ENCODE measurements around the gene BBLN. TPM values are rescaled to one million over a fixed set of nuclear protein-coding genes. Genes with fewer than 3 reads are reported as not detected.

BBLN gene
- 26.0 and 27.9 TPM in 2 replicates for total RNA-seq

GRCh38 chr9:128159784-128160602 lies at the start of gene BBLN:
Gene BBLN, plus strand, starts transcription at chr9:128160265. Its CDS starts 143 bp downstream, at chr9:128160408.

GRCh38 chr9:128127568-128127989 lies 32.5 kb upstream of the BBLN start, which contains the start of gene PTGES2:
Gene PTGES2, minus strand, starts transcription at chr9:128127729. Its CDS starts 12 bp downstream, at chr9:128127717.

GRCh38 chr9:128149001-128149701 lies 10.9 kb upstream of the BBLN start, which contains the start of gene LCN2:
Gene LCN2, plus strand, starts transcription at chr9:128149453. Its CDS starts 73 bp downstream, at chr9:128149526.

GRCh38 chr9:128191406-128192046 lies 31.5 kb downstream of the BBLN start, which contains the start of gene CIZ1:
Gene CIZ1, minus strand, starts transcription at chr9:128191572. Its CDS starts 715 bp downstream, at chr9:128190857.

GRCh38 chr9:128203024-128203706 lies 43.1 kb downstream of the BBLN start, which contains the start of gene DNM1:
Gene DNM1, plus strand, starts transcription at chr9:128203379. Its CDS starts 92 bp downstream, at chr9:128203471.

Other genes starting within 250 kb of the BBLN start
- gene ST6GALNAC4, start 243.2 kb upstream of the BBLN start, total RNA-seq = 21.2 and 27.9 TPM in 2 replicates
- gene PIP5KL1, start 229.5 kb upstream of the BBLN start, total RNA-seq = 2.6 and 3.0 TPM in 2 replicates
- 10.1 and 10.2 TPM in 2 replicates for gene DPM2, start 222.4 kb upstream of the BBLN start, total RNA-seq
- gene EEIG1, start 179.3 kb upstream of the BBLN start, total RNA-seq = 8.5 and 22.0 TPM in 2 replicates
- 10.8 and 13.0 TPM in 2 replicates for gene NAIF1, start 92.9 kb upstream of the BBLN start, total RNA-seq
- 24.2 and 25.1 TPM in 2 replicates for gene SLC25A25, start 92.0 kb upstream of the BBLN start, total RNA-seq
- gene PTGES2, start 32.5 kb upstream of the BBLN start, total RNA-seq = 69.4 and 77.2 TPM in 2 replicates
- not detected in 2 replicates for gene LCN2, start 10.8 kb upstream of the BBLN start, total RNA-seq
- 12.8 and 18.8 TPM in 2 replicates for gene CIZ1, start 31.3 kb downstream of the BBLN start, total RNA-seq
- gene DNM1, start 43.1 kb downstream of the BBLN start, total RNA-seq = 5.7 and 9.6 TPM in 2 replicates
- gene GOLGA2, start 115.7 kb downstream of the BBLN start, total RNA-seq = 136 and 138 TPM in 2 replicates
- gene SWI5, start 116.0 kb downstream of the BBLN start, total RNA-seq = 39.0 and 42.0 TPM in 2 replicates
- gene TRUB2, start 162.2 kb downstream of the BBLN start, total RNA-seq = 17.5 and 18.0 TPM in 2 replicates
- 16.2 and 17.2 TPM in 2 replicates for gene COQ4, start 162.6 kb downstream of the BBLN start, total RNA-seq
- gene SLC27A4, start 180.3 kb downstream of the BBLN start, total RNA-seq = 10.2 and 14.2 TPM in 2 replicates
- gene URM1, start 211.1 kb downstream of the BBLN start, total RNA-seq = 30.3 and 32.9 TPM in 2 replicates